Activated T-helper 9 cell treated with anti-CD3 and anti-CD28 coated beads, Interleukin-2, amount 50 U/mL, for 16 hours (primary cell): ENCODE data around the gene ARHGEF17.

ENCODE experiments used
- DNase-seq: peaks from one replicate; pipeline ENCODE4 v3.0.0-alpha.2; 2020; ENCODE audit warnings: low read depth

The ARHGEF17 gene

GRCh38 chr11:73380897-73381410 is 72.9 kb downstream of the ARHGEF17 start:
- DNase-seq: no peak

- no peak for DNase-seq
Measured at GRCh38 chr11:73381589-73381988, 73.5 kb downstream of the ARHGEF17 start.

- DNase-seq: no peak
Measured at GRCh38 chr11:73382183-73382582, 74.1 kb downstream of the ARHGEF17 start.

GRCh38 chr11:73382747-73383146 is 74.7 kb downstream of the ARHGEF17 start:
- no peak for DNase-seq

GRCh38 chr11:73383249-73384124 is 75.4 kb downstream of the ARHGEF17 start:
- no peak for DNase-seq

- DNase-seq: no peak
Measured at GRCh38 chr11:73384125-73384441, 76.0 kb downstream of the ARHGEF17 start.

- no peak for DNase-seq
Measured at GRCh38 chr11:73384531-73384871, 76.4 kb downstream of the ARHGEF17 start.

- no peak for DNase-seq
Measured at GRCh38 chr11:73384872-73385689, 77.0 kb downstream of the ARHGEF17 start.

- DNase-seq: no peak
Measured at GRCh38 chr11:73386016-73386415, 77.9 kb downstream of the ARHGEF17 start.

- no peak for DNase-seq
Measured at GRCh38 chr11:73386546-73386945, 78.5 kb downstream of the ARHGEF17 start.

GRCh38 chr11:73387594-73388264 is 79.7 kb downstream of the ARHGEF17 start:
- no peak for DNase-seq

- no peak for DNase-seq
Measured at GRCh38 chr11:73388265-73389133, 80.4 kb downstream of the ARHGEF17 start.

- no peak for DNase-seq
Measured at GRCh38 chr11:73389134-73389525, 81.1 kb downstream of the ARHGEF17 start.

- no peak for DNase-seq
Measured at GRCh38 chr11:73389916-73390315, 81.8 kb downstream of the ARHGEF17 start.

- no peak for DNase-seq
Measured at GRCh38 chr11:73390601-73391565, 82.8 kb downstream of the ARHGEF17 start.

GRCh38 chr11:73391665-73392064 is 83.6 kb downstream of the ARHGEF17 start:
- no peak for DNase-seq

- DNase-seq: no peak
Measured at GRCh38 chr11:73392108-73393010, 84.3 kb downstream of the ARHGEF17 start.

GRCh38 chr11:73393011-73393380 is 84.9 kb downstream of the ARHGEF17 start:
- DNase-seq: no peak
